GM06990 (cell line): ENCODE data around the gene UBR4.

Experiments used
- DNase-seq: peaks from one replicate; pipeline ENCODE4 v3.0.0-alpha.2; 2011; ENCODE audit not compliant: insufficient read length; ENCODE audit errors: extremely low read depth
- H3K27me3 ChIP-seq: replicated peaks from 2 replicates; pipeline ENCODE4 v1.6.0; 2011; ENCODE audit warnings: low read length; ENCODE audit not compliant: control insufficient read depth, insufficient read depth
- H3K36me3 ChIP-seq: 2 replicates; pipeline ENCODE4 v1.5.1; 2011; ENCODE audit warnings: low read length; ENCODE audit not compliant: control insufficient read depth, insufficient read depth
- H3K4me3 ChIP-seq: replicated peaks from 2 replicates; pipeline ENCODE4 v1.5.1; 2011; ENCODE audit warnings: low read depth, mild to moderate bottlenecking, control low read depth, low read length
- CTCF ChIP-seq: IDR thresholded peaks from 2 replicates; pipeline ENCODE4 v1.5.1; 2011; ENCODE audit warnings: low read length, control low read depth, mild to moderate bottlenecking, inconsistent platforms; ENCODE audit not compliant: insufficient read depth, poor library complexity, severe bottlenecking

UBR4 gene

GRCh38 chr1:19120070-19120469 lies 90.0 kb downstream of the UBR4 start:
- Histone ChIP-seq H3K36me3 (peaks cover 48% of the 10 kb centered on the region), H3K27me3 (no peaks in the 10 kb centered on the region), H3K4me3 (no peak overlapping the region)
- DNase-seq, result no peak
- TF ChIP-seq CTCF, result no peak

GRCh38 chr1:19115082-19115808 lies 94.8 kb downstream of the UBR4 start:
- DNase-seq, result no peak
- TF ChIP-seq CTCF, result no peak
- H3K36me3 ChIP-seq, result peaks cover 54% of the 10 kb centered on the region
- no peaks in the 10 kb centered on the region for H3K27me3 ChIP-seq
- no peak overlapping the region for H3K4me3 ChIP-seq

GRCh38 chr1:19113697-19114092 lies 96.4 kb downstream of the UBR4 start:
- Histone ChIP-seq H3K4me3 (no peak overlapping the region), H3K36me3 (peaks cover 49% of the 10 kb centered on the region), H3K27me3 (no peaks in the 10 kb centered on the region)
- DNase-seq, result no peak
- peak; percentile 75 for TF ChIP-seq CTCF

GRCh38 chr1:19112891-19113696 lies 97.0 kb downstream of the UBR4 start:
- no peak for DNase-seq
- no peak overlapping the region for H3K4me3 ChIP-seq
- H3K36me3 ChIP-seq, result peaks cover 46% of the 10 kb centered on the region
- no peaks in the 10 kb centered on the region for H3K27me3 ChIP-seq
- no peak for TF ChIP-seq CTCF

- Histone ChIP-seq H3K27me3 (no peaks in the 10 kb centered on the region), H3K36me3 (peaks cover 49% of the 10 kb centered on the region), H3K4me3 (no peak overlapping the region)
- no peak for TF ChIP-seq CTCF
- DNase-seq, result no peak
These were observed 99.7 kb downstream of the UBR4 start for GRCh38 chr1:19110257-19110927.
